HepG2 (cell line): Measurements from ENCODE around the gene TAF12. TPM values are rescaled to one million over a fixed set of nuclear protein-coding genes. Genes with fewer than 3 reads are reported as not detected.

ENCODE experiments used
- ARID5B ChIP-seq: IDR thresholded peaks from 2 replicates; pipeline ENCODE4 v1.4.0; 2020; ENCODE audit warnings: mild to moderate bottlenecking, missing genetic modification reagents
- HMGXB3 ChIP-seq: sonication (generic); formaldehyde crosslinking; IDR thresholded peaks from 2 replicates; pipeline ENCODE4 v1.4.0; 2020; ENCODE audit warnings: missing genetic modification reagents, borderline replicate concordance
- KLF15 ChIP-seq: sonication (generic); formaldehyde crosslinking; IDR thresholded peaks from 2 replicates; pipeline ENCODE4 v1.8.1; 2023; ENCODE audit warnings: borderline replicate concordance, mild to moderate bottlenecking, inconsistent platforms, missing genetic modification reagents, mixed read lengths
- LRRFIP1 ChIP-seq: sonication (generic); formaldehyde crosslinking; conservative IDR thresholded peaks from 2 replicates; pipeline ENCODE4 v1.4.0; 2020; ENCODE audit warnings: missing genetic modification reagents
- MAFG ChIP-seq: sonication (generic); formaldehyde crosslinking; IDR thresholded peaks from 2 replicates; pipeline ENCODE4 v1.5.1; 2020; ENCODE audit warnings: mild to moderate bottlenecking, missing genetic modification reagents
- NFYC ChIP-seq: IDR thresholded peaks from 2 replicates; pipeline ENCODE4 v1.6.1; 2016; ENCODE audit warnings: missing genetic modification reagents, missing compliant biosample characterization
- PTBP1 ChIP-seq: fragments of 200-400 bp; formaldehyde crosslinking; IDR thresholded peaks from 2 replicates; pipeline ENCODE4 v1.6.1; 2018; ENCODE audit warnings: low read length, low read depth; ENCODE audit not compliant: poor library complexity, severe bottlenecking
- SRSF1 ChIP-seq: fragments of 200-400 bp; formaldehyde crosslinking; optimal IDR thresholded peaks from 2 replicates; pipeline ENCODE3; 2017; ENCODE audit warnings: mild to moderate bottlenecking, low read depth, low read length, moderate library complexity
- ZBTB39 ChIP-seq: sonication (generic); formaldehyde crosslinking; IDR thresholded peaks from 2 replicates; pipeline ENCODE4 v1.5.0; 2020; ENCODE audit warnings: missing genetic modification reagents
- ZNF232 ChIP-seq: sonication (generic); formaldehyde crosslinking; IDR thresholded peaks from 2 replicates; pipeline ENCODE4 v1.4.0; 2020; ENCODE audit warnings: missing genetic modification reagents, borderline replicate concordance
- ZNF496 ChIP-seq: sonication (generic); formaldehyde crosslinking; IDR thresholded peaks from 2 replicates; pipeline ENCODE4 v1.8.1; 2023; ENCODE audit warnings: mild to moderate bottlenecking, moderate library complexity, missing genetic modification reagents; ENCODE audit not compliant: insufficient replicate concordance
- ZNF629 ChIP-seq: sonication (generic); formaldehyde crosslinking; conservative IDR thresholded peaks from 2 replicates; pipeline ENCODE4 v1.5.0; 2020; ENCODE audit warnings: missing genetic modification reagents
- polyA plus RNA-seq, 8 experiments: library from polyadenylated mRNA; depleted of rRNA in 3 of 8; stranded (reverse) in 7 of 8; unstranded in 1 of 8; fragments of >200 nt; fragmentation: Illumina TruSeq in 4 of 8; extraction: Trizol in 4 of 8; gene quantifications; 2 replicates each; pipeline versions ENCODE4 v1.2.1 to v1.2.3, GENCODE V29; 2011 to 2016; ENCODE audit warnings: low read depth in 4 of 8, missing spikeins in 1 of 8, mixed read lengths in 1 of 8; ENCODE audit not compliant: insufficient read depth in 1 of 8
- total RNA-seq, 5 experiments: library from RNA; depleted of rRNA; stranded (reverse); fragments of >200 nt; fragmentation: Illumina TruSeq; extraction: Trizol; gene quantifications; 2 replicates each; pipeline ENCODE4 v1.2.3, GENCODE V29; 2016; ENCODE audit warnings: low read depth in 1 of 5

The TAF12 gene
- total and polyA plus RNA-seq, 2 of the 13 experiments (the other 11 are each of a cell fraction or from before 2014, with no cell fraction given): 16.3 to 17.1 TPM

- TF ChIP-seq ARID5B (no peak), PTBP1 (no peak), HMGXB3 (CRISPR knock-in tag) (no peak), ZNF232 (CRISPR knock-in tag) (no peak), ZNF496 (CRISPR knock-in tag) (no peak), LRRFIP1 (CRISPR knock-in tag) (no peak), NFYC (CRISPR knock-in tag) (no peak), ZNF629 (CRISPR knock-in tag) (no peak), SRSF1 (no peak), KLF15 (CRISPR knock-in tag) (no peak), ZBTB39 (CRISPR knock-in tag) (no peak), MAFG (CRISPR knock-in tag) (no peak)
Measured at GRCh38 chr1:28595412-28596191, 47.3 kb downstream of the TAF12 start (continued).
